ENCODE data around the gene OR4Q2.

OR4Q2 gene

GRCh38 chr14:20002319-20002718, 356 bp downstream of the OR4Q2 start:
- H3K27ac ChIP-seq (ENCODE audit: poor library complexity, severe bottlenecking): no peak overlapping the region
- ATAC-seq (ENCODE audit: low read depth): peak; percentile 46; the same call in 2 of the 3 replicates
- peaks cover 4% of the 10 kb centered on the region for H3K27me3 ChIP-seq (ENCODE audit: insufficient read depth, poor library complexity, severe bottlenecking)
- no peaks in the 10 kb centered on the region for H3K4me1 ChIP-seq (ENCODE audit: insufficient read depth, poor library complexity, severe bottlenecking)
- H3K36me3 ChIP-seq (ENCODE audit: low read depth): no peaks in the 10 kb centered on the region
- no peak overlapping the region for H3K4me3 ChIP-seq (ENCODE audit: severe bottlenecking)
- no peaks in the 10 kb centered on the region for H3K9me3 ChIP-seq (ENCODE audit: severe bottlenecking)
- DNase-seq (ENCODE audit: low spot score): no peak
- TF ChIP-seq, protein P1, sequence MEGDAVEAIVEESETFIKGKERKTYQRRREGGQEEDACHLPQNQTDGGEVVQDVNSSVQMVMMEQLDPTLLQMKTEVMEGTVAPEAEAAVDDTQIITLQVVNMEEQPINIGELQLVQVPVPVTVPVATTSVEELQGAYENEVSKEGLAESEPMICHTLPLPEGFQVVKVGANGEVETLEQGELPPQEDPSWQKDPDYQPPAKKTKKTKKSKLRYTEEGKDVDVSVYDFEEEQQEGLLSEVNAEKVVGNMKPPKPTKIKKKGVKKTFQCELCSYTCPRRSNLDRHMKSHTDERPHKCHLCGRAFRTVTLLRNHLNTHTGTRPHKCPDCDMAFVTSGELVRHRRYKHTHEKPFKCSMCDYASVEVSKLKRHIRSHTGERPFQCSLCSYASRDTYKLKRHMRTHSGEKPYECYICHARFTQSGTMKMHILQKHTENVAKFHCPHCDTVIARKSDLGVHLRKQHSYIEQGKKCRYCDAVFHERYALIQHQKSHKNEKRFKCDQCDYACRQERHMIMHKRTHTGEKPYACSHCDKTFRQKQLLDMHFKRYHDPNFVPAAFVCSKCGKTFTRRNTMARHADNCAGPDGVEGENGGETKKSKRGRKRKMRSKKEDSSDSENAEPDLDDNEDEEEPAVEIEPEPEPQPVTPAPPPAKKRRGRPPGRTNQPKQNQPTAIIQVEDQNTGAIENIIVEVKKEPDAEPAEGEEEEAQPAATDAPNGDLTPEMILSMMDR (IDR thresholded peaks at IDR 0.05; ENCODE audit: poor library complexity, severe bottlenecking): no peak

DNA sequence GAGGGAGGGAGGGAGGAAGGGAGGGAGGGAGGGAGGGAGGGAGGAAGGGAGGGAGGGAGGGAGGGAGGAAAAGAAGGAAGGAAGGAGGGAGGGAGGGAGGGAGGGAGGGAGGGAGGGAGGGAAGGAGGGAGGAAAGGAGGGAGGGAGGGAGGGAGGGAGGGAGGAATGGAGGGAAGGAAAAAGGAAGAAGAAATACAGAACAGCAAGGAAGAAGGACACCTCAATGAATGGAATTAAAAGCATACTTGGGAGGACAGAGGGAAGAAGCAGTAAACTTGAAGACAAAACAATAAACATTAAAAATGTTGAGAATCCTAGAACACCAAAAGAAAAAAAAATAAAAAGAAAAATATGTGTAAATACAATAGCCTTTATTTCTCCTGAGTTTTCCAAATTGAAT, 6.2 kb downstream of the OR4Q2 start:
- H3K36me3 ChIP-seq (ENCODE audit: low read depth): no peaks in the 10 kb centered on the region
- no peak for DNase-seq (ENCODE audit: low spot score)
- peaks cover 4% of the 10 kb centered on the region for H3K9me3 ChIP-seq (ENCODE audit: severe bottlenecking)
- H3K4me3 ChIP-seq (ENCODE audit: severe bottlenecking): no peak overlapping the region
- H3K27ac ChIP-seq (ENCODE audit: poor library complexity, severe bottlenecking): no peak overlapping the region
- TF ChIP-seq, protein P1 (IDR thresholded peaks at IDR 0.05; ENCODE audit: poor library complexity, severe bottlenecking): no peak
- H3K4me1 ChIP-seq (ENCODE audit: insufficient read depth, poor library complexity, severe bottlenecking): no peaks in the 10 kb centered on the region
- H3K27me3 ChIP-seq (ENCODE audit: insufficient read depth, poor library complexity, severe bottlenecking): peaks cover 8% of the 10 kb centered on the region
- no peak for ATAC-seq (ENCODE audit: low read depth)

DNA sequence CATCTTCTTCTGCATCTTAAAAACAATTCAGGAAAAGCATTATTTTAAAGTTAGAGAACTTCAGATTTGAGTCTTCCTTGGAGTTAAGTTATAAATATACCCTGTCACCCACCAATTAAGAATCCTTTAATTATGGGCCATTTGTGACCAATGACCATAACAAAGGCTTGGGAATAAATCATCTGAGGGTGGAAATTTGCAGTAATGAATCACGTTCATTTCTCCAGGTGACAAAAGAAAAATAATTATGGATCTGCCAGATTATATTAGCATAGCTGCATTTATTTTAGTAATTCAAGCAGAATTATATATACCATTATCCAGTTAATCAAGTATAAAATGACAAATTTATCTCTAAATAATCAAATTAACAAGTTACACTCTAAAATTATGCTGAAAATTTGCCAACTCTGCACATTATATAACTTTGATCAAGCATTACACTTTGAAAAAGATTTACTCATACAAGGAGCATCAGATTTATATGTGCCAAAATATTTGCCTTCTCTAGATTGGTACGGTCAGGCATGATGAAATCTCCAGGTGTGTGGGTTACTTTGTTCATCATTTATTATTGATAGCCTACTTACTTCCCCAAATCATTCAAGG, 17.4 kb downstream of the OR4Q2 start, which contains the start of gene OR4K14:
TSS of gene OR4K14 (minus strand) at position 51 of the 609 bp plus-strand sequence. CDS start 4,114 bp downstream, outside the sequence.
- Histone ChIP-seq H3K27me3 (ENCODE audit: insufficient read depth, poor library complexity, severe bottlenecking) (peaks cover 21% of the 10 kb centered on the region), H3K9me3 (ENCODE audit: severe bottlenecking) (no peaks in the 10 kb centered on the region), H3K27ac (ENCODE audit: poor library complexity, severe bottlenecking) (no peak within 1 kb of the TSS), H3K36me3 (ENCODE audit: low read depth) (no peaks in the 10 kb centered on the region), H3K4me1 (ENCODE audit: insufficient read depth, poor library complexity, severe bottlenecking) (no peaks in the 10 kb centered on the region), H3K4me3 (ENCODE audit: severe bottlenecking) (no peak within 1 kb of the TSS)
- ATAC-seq (ENCODE audit: low read depth) (no peak), DNase-seq (ENCODE audit: low spot score) (no peak)
- TF ChIP-seq, protein P1 (IDR thresholded peaks at IDR 0.05; ENCODE audit: poor library complexity, severe bottlenecking): no peak

DNA sequence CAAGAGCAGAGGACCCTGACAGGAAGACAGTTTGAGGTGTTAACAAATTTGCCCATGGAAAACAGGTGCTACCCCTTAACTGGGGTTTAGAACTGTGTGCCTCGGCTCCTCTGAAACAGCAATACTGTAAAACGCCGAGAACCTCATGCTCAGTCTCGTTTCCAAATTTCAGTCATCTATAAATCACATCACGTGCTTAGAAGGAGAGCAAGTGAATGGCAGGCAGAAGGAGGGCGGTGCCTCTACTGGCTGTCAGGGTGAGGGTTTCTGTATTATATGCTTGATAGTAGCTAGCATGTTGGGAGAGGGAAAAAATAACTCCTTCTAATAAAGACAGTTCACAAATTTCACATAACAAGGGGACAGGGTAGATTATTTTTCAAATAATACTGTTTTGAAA, 29.1 kb downstream of the OR4Q2 start:
- Histone ChIP-seq H3K4me1 (ENCODE audit: insufficient read depth, poor library complexity, severe bottlenecking) (no peaks in the 10 kb centered on the region), H3K9me3 (ENCODE audit: severe bottlenecking) (no peaks in the 10 kb centered on the region), H3K36me3 (ENCODE audit: low read depth) (no peaks in the 10 kb centered on the region), H3K27me3 (ENCODE audit: insufficient read depth, poor library complexity, severe bottlenecking) (peaks cover 41% of the 10 kb centered on the region), H3K27ac (ENCODE audit: poor library complexity, severe bottlenecking) (no peak overlapping the region), H3K4me3 (ENCODE audit: severe bottlenecking) (no peak overlapping the region)
- ATAC-seq (ENCODE audit: low read depth): no peak
- DNase-seq (ENCODE audit: low spot score): no peak
- TF ChIP-seq, protein P1 (IDR thresholded peaks at IDR 0.05; ENCODE audit: poor library complexity, severe bottlenecking): no peak

DNA sequence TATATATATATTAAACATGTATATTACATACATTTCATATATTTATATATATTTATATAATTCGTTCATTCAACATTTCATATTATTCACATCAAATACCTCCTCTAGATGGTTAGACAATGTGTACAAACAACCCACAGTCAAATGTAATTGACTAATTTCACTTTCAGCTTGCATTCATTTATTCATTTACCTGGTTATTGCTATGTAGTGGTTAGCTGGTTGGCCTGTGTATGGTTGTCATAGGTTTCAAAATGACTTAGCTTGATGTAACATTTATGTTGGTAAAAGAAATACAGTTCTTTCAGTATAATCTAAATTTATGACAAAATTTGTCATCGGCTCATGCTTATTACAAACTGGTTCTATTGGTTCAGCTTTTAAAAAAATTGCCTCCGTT, 33.5 kb downstream of the OR4Q2 start:
- TF ChIP-seq, protein P1 (IDR thresholded peaks at IDR 0.05; ENCODE audit: poor library complexity, severe bottlenecking): no peak
- Histone ChIP-seq H3K36me3 (ENCODE audit: low read depth) (no peaks in the 10 kb centered on the region), H3K9me3 (ENCODE audit: severe bottlenecking) (no peaks in the 10 kb centered on the region), H3K4me1 (ENCODE audit: insufficient read depth, poor library complexity, severe bottlenecking) (no peaks in the 10 kb centered on the region), H3K4me3 (ENCODE audit: severe bottlenecking) (no peak overlapping the region), H3K27ac (ENCODE audit: poor library complexity, severe bottlenecking) (no peak overlapping the region), H3K27me3 (ENCODE audit: insufficient read depth, poor library complexity, severe bottlenecking) (peaks cover 41% of the 10 kb centered on the region)
- DNase-seq (ENCODE audit: low spot score) (no peak), ATAC-seq (ENCODE audit: low read depth) (no peak)
